ENCODE data around the gene AOAH. TPM values are rescaled to one million over a fixed set of nuclear protein-coding genes. Genes with fewer than 3 reads are reported as not detected.

AOAH gene
- total RNA-seq, 1 donor from 2014 or later, result 7.4 TPM

DNA sequence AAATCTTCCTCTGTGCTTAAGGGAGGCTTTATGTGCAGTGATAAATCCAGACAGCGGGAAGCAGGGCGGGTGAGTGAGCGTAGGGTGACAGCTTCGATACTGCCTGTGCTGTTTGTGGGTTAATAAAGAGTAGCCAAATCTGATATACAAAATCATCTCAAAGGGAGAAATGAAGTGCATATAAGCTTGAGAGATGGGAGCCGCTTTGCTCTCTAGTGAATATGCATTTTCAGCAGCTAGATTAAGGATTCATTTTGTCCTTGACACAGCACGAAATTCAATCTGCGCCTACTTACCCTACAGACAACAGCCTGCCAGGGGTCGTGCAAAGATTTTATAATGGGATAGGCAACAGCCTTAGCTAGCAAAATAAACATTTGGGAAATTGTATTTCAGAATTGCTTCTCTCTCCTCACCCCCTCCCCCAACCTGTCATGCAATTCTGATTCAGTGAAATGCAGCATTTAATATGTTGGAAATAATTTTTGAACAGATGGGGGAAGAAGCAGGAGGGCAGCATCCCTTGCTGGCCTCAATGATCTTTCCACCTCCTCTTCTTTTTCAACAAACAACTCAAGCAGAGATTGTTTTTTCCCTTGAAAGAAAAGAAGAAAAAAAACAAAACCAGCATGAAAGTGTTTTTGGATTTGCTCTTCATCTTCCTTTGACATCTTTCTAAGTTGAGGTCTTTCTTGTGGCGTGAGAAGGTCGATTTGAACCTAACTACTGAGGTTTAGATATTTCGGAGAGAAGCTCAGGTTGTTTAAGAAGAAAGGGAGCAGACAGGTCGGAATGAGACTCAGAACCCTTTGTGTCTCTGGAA is 117.9 kb downstream of the AOAH start:
- Histone ChIP-seq H3K27me3 (no peaks in the 10 kb centered on the region), H3K36me3 (no peaks in the 10 kb centered on the region), H3K27ac (no peak overlapping the region), H3K4me1 (no peaks in the 10 kb centered on the region), H3K9me3 (no peaks in the 10 kb centered on the region), H3K4me3 (no peak overlapping the region)
- no peak for DNase-seq (ENCODE audit: extremely low spot score in 2 of 2)
- intact Hi-C loops (cut with DNase I), result no loop called here
- TF ChIP-seq POLR2AphosphoS5 (IDR thresholded peaks at IDR 0.05; ENCODE audit: insufficient read depth in 1 of 2, low read depth in 1 of 2) (no peak), CTCF (IDR thresholded peaks at IDR 0.05) (no peak), POLR2A (IDR thresholded peaks at IDR 0.05) (no peak)

DNA sequence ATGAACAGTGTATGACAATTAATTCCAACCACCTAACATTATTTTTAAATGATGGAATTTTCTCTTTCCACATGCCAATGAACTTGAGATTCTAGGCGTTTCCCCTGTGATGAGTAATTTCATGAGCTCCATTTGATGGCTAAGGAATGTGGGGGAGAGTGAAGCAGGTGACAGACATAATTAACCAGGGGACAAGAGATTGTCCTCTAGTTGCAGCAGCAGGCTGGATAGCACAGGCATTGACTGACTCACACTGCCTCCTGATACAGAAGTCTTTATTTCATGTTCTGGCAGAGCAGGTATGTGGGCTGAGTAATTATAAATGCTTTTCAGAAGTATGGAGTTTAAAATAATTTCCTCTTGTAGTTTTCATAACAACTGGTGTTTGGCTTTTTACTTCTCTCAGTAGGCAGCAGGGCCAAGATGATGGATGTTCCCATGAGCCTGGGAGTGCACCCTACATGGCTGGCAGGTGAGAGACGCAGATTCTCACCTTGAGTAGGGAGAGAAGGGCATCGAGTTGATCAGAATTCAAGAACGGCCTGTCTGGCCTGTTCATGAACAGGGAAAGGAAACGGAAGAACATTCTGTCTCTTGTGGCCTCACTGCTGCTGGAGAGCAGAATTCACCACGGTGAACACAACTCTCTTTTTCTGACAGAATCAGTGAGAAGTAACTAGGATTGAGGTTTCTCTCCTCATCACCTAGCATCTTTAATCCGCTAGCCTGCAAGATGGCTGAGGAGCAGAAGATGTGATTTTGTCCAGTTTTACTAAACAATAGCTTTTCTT is 118.8 kb downstream of the AOAH start:
- DNase-seq (ENCODE audit: extremely low spot score in 2 of 2), result no peak
- no peaks in the 10 kb centered on the region for H3K4me1 ChIP-seq
- H3K9me3 ChIP-seq, result no peaks in the 10 kb centered on the region
- H3K27me3 ChIP-seq, result no peaks in the 10 kb centered on the region
- H3K27ac ChIP-seq, result no peak overlapping the region
- TF ChIP-seq POLR2A (IDR thresholded peaks at IDR 0.05), result no peak
- no peak for TF ChIP-seq CTCF (IDR thresholded peaks at IDR 0.05)
- no peak for TF ChIP-seq POLR2AphosphoS5 (IDR thresholded peaks at IDR 0.05; ENCODE audit: insufficient read depth in 1 of 2, low read depth in 1 of 2)
- no peaks in the 10 kb centered on the region for H3K36me3 ChIP-seq
- intact Hi-C loops (cut with DNase I), result no loop called here
- H3K4me3 ChIP-seq, result no peak overlapping the region

DNA sequence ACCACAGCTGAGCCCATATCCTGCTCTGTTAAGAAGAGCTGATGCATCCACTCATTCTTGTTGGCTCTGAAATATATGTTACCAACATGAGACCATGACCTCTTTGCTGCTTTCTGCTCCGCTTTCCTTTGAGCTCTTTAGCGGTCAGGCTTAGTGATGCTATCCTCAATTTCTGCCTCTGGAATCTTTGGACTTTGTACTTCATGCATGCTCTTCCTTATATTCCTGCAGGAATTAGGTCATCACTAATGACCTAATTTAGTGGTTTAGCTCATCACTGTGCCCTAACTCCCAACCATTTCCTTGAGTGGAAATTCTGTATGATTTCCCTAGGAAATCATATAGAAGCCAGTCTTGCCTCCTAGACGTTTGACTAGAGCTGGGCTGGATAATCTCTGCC is 119.5 kb downstream of the AOAH start:
- H3K4me3 ChIP-seq, result no peak overlapping the region
- intact Hi-C loops (cut with DNase I), result no loop called here
- H3K9me3 ChIP-seq, result no peaks in the 10 kb centered on the region
- no peaks in the 10 kb centered on the region for H3K27me3 ChIP-seq
- DNase-seq (ENCODE audit: extremely low spot score in 2 of 2), result no peak
- H3K4me1 ChIP-seq, result no peaks in the 10 kb centered on the region
- no peak for TF ChIP-seq CTCF (IDR thresholded peaks at IDR 0.05)
- no peak for TF ChIP-seq POLR2A (IDR thresholded peaks at IDR 0.05)
- no peak for TF ChIP-seq POLR2AphosphoS5 (IDR thresholded peaks at IDR 0.05; ENCODE audit: insufficient read depth in 1 of 2, low read depth in 1 of 2)
- no peaks in the 10 kb centered on the region for H3K36me3 ChIP-seq
- no peak overlapping the region for H3K27ac ChIP-seq

DNA sequence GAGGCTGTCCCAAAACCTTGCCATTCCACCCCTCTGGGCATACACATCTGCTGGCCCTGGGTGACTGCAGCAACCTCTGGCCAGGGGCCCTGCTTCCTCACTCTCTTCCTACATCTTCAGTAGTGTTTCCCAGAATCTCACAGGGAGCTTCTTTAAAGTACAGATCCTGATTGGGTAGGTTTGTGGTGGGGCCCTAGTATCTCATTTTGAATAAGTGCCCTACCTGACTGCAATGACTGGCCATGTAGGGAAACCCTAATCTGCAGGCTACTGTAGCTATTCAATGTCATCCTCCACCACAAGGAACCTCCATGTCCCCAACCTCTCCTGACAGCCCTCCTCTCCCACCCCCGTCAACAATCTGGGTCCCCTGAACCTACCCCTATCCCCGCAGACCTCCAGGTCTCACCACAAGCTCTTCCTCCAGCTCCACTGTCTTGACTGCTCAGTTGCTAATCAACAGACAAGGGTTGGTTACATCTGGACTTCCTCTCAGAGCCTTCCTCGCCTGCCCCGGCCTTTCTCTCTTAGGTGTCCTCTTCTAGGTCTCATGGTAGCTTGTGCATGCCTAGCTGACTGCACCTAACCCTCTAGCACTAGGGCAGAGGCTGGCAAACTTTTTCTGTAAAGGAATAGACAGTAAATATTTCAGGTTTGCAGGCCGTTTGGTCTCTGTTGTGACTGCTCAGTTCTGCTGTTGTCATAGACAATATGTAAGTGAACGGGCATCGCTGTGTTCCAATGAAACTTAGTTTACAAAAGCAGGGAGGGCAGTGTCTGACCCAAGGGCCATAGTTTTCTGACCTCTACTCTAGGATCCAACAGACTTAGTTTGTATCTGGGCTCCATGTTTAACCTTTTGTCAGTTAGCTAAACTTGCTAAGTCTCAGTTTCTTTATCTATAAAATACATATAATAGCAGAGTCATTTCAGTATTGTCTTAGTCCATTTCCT is 121.1 kb downstream of the AOAH start:
- no peak overlapping the region for H3K27ac ChIP-seq
- H3K4me3 ChIP-seq, result no peak overlapping the region
- no peaks in the 10 kb centered on the region for H3K4me1 ChIP-seq
- H3K9me3 ChIP-seq, result no peaks in the 10 kb centered on the region
- DNase-seq (ENCODE audit: extremely low spot score in 2 of 2), result peak in 1 of 2 donors; percentile 49
- no peaks in the 10 kb centered on the region for H3K36me3 ChIP-seq
- intact Hi-C loops (cut with DNase I), result no loop called here
- TF ChIP-seq POLR2A (IDR thresholded peaks at IDR 0.05) (no peak), POLR2AphosphoS5 (IDR thresholded peaks at IDR 0.05; ENCODE audit: insufficient read depth in 1 of 2, low read depth in 1 of 2) (no peak), CTCF (IDR thresholded peaks at IDR 0.05) (no peak)
- no peaks in the 10 kb centered on the region for H3K27me3 ChIP-seq
